DOHH2 (cell line): ENCODE data around the gene CORO1A.
A peak's percentile ranks its signal among the peaks of the same experiment; 100 is the strongest.

Experiments
- H3F3A ChIP-seq: fragments of 200-600 bp; sonication (generic), shearing (Covaris generic); 2 replicates; pipeline ENCODE4 v1.6.0; 2016; ENCODE audit warnings: antibody characterized with exemption, mild to moderate bottlenecking; ENCODE audit not compliant: control insufficient read depth, insufficient read depth
- H3K27ac ChIP-seq: fragments of 200-600 bp; sonication (generic); 2 replicates; pipeline ENCODE4 v1.5.1; 2014; ENCODE audit warnings: low read depth, mild to moderate bottlenecking, low read length, moderate library complexity
- H3K27me3 ChIP-seq: fragments of 200-600 bp; sonication (generic); 2 replicates; pipeline ENCODE4 v1.6.1; 2014; ENCODE audit warnings: mild to moderate bottlenecking, low read length, mixed read lengths; ENCODE audit not compliant: control insufficient read depth
- H3K36me3 ChIP-seq: fragments of 200-600 bp; sonication (generic); 2 replicates; pipeline ENCODE4 v1.6.1; 2014; ENCODE audit warnings: mild to moderate bottlenecking, low read length, moderate library complexity, mixed read lengths; ENCODE audit not compliant: control insufficient read depth
- H3K4me1 ChIP-seq: fragments of 200-600 bp; sonication (generic); 2 replicates; pipeline ENCODE4 v1.6.1; 2014; ENCODE audit warnings: mild to moderate bottlenecking, low read length, mixed read lengths; ENCODE audit not compliant: control insufficient read depth
- H3K4me2 ChIP-seq: fragments of 200-600 bp; sonication (generic); 2 replicates; pipeline ENCODE4 v1.6.0; 2014; ENCODE audit warnings: mild to moderate bottlenecking, low read length, moderate library complexity
- H3K4me3 ChIP-seq: fragments of 200-600 bp; sonication (generic); 2 replicates; pipeline ENCODE4 v1.5.1; 2014; ENCODE audit warnings: mild to moderate bottlenecking, low read length, mixed read lengths
- H3K79me2 ChIP-seq: fragments of 200-600 bp; sonication (generic); 2 replicates; pipeline ENCODE4 v1.6.1; 2014; ENCODE audit warnings: mild to moderate bottlenecking, low read length, mixed read lengths; ENCODE audit not compliant: control insufficient read depth
- H3K9me2 ChIP-seq: fragments of 200-600 bp; sonication (generic); replicated peaks from 2 replicates; pipeline ENCODE4 v1.6.1; 2014; ENCODE audit warnings: mild to moderate bottlenecking, low read length, mixed read lengths; ENCODE audit not compliant: control insufficient read depth
- H3K9me3 ChIP-seq: fragments of 200-600 bp; sonication (generic); 2 replicates; pipeline ENCODE4 v1.6.1; 2014; ENCODE audit warnings: antibody characterized with exemption, low read length, mixed read lengths; ENCODE audit not compliant: control insufficient read depth, insufficient read depth
- H4K20me1 ChIP-seq: fragments of 200-600 bp; sonication (generic); 2 replicates; pipeline ENCODE4 v1.6.0; 2014; ENCODE audit warnings: low read depth, mild to moderate bottlenecking, antibody characterized with exemption, low read length, moderate library complexity; ENCODE audit not compliant: control insufficient read depth, insufficient read depth
- EZH2phosphoT487 ChIP-seq: fragments of 200-600 bp; sonication (generic); IDR thresholded peaks from 2 replicates; pipeline ENCODE4 v1.6.1; 2017; ENCODE audit warnings: borderline replicate concordance, mild to moderate bottlenecking, antibody characterized with exemption, low read length, moderate library complexity, mixed read lengths
- TF ChIP-seq, protein P1 (sequence below): fragments of 200-600 bp; sonication (generic); IDR thresholded peaks from one replicate; pipeline ENCODE4 v1.5.1; 2014; ENCODE audit warnings: antibody characterized with exemption, mild to moderate bottlenecking, low read depth, low read length; ENCODE audit not compliant: poor library complexity, severe bottlenecking

Gene CORO1A

DNA sequence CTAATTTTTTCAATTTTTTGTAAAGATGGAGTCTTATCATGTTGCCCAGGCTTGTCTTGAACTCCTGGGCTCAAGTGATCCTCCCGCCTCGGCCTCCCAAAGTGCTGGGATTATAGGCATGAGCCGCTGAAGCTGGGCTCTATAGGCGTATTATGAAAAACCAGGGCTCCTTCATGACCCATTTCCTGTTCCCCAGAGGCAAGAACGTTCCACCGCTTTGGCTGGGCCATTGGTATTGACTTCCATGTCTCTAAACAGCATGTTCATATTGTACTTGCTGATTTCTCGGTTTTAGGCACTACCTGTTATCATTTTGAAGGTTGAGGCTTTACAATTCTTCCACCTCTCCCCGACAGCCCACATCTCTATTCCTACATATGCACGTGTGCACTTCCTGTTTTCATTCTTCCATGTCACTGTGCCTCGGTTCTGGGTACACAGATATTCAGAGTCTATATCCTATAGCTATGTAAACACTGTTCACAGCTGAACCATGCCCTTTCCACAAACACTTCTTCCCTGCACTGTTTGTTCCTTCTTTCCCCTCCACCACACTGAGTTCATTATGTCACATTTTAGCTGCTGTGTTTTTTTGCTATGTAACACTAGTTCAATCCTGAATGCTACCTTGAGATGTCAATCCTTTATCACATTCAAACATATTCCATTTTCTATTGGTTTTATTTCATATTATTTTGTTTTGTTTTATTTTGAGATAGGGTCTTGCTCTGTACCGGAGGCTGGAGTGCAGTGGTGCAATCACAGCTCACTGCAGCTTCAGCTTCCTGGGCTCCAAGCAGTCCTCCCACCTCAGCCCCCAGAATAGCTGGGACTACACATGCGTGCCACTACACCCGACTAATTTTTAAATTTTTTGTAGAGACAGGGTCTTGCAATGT, 43.6 kb upstream of the CORO1A start:
- Histone ChIP-seq H3K9me2 (no peaks in the 10 kb centered on the region), H3K27ac (no peak overlapping the region), H3F3A (0 out of 2 replicates have a peak, but pooled peaks cover 3% of the 10 kb centered on the region), H3K36me3 (no peaks in the 10 kb centered on the region), H3K4me1 (peaks cover 27% of the 10 kb centered on the region), H4K20me1 (no peaks in the 10 kb centered on the region), H3K27me3 (no peaks in the 10 kb centered on the region), H3K9me3 (no peaks in the 10 kb centered on the region), H3K4me3 (peak overlapping the region; percentile 13; the same call in 1 of the 2 replicates), H3K4me2 (peak overlapping the region; percentile 49), H3K79me2 (no peaks in the 10 kb centered on the region)
- TF ChIP-seq EZH2phosphoT487, result no peak
- TF ChIP-seq, protein P1, sequence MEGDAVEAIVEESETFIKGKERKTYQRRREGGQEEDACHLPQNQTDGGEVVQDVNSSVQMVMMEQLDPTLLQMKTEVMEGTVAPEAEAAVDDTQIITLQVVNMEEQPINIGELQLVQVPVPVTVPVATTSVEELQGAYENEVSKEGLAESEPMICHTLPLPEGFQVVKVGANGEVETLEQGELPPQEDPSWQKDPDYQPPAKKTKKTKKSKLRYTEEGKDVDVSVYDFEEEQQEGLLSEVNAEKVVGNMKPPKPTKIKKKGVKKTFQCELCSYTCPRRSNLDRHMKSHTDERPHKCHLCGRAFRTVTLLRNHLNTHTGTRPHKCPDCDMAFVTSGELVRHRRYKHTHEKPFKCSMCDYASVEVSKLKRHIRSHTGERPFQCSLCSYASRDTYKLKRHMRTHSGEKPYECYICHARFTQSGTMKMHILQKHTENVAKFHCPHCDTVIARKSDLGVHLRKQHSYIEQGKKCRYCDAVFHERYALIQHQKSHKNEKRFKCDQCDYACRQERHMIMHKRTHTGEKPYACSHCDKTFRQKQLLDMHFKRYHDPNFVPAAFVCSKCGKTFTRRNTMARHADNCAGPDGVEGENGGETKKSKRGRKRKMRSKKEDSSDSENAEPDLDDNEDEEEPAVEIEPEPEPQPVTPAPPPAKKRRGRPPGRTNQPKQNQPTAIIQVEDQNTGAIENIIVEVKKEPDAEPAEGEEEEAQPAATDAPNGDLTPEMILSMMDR, result no peak

DNA sequence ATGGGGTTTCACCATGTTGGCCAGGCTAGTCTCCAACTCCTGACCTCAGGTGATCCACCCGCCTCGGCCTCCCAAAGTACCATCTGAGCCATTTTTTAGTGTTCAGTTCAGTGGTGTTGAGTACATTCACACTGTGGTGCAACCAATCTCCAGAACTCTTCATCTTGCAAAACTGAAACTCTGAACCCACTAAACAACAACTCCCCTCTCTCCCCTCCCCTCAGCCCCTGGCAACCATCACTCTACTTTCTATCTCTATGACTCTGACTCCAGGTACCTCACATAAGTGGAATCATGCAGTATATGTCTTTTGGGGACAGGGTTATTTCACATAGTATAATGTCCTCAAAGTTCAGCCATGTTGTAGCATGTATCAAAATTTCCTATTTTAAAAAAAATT, 41.7 kb upstream of the CORO1A start:
- Histone ChIP-seq H3K4me3 (no peak overlapping the region), H3F3A (peaks cover 3% of the 10 kb centered on the region; the same call in 1 of the 2 replicates), H4K20me1 (no peaks in the 10 kb centered on the region), H3K9me2 (no peaks in the 10 kb centered on the region), H3K4me1 (peaks cover 18% of the 10 kb centered on the region), H3K36me3 (no peaks in the 10 kb centered on the region), H3K9me3 (no peaks in the 10 kb centered on the region), H3K79me2 (no peaks in the 10 kb centered on the region), H3K27me3 (no peaks in the 10 kb centered on the region), H3K4me2 (no peak overlapping the region), H3K27ac (no peak overlapping the region)
- TF ChIP-seq EZH2phosphoT487, result no peak
- TF ChIP-seq, protein P1, result no peak

DNA sequence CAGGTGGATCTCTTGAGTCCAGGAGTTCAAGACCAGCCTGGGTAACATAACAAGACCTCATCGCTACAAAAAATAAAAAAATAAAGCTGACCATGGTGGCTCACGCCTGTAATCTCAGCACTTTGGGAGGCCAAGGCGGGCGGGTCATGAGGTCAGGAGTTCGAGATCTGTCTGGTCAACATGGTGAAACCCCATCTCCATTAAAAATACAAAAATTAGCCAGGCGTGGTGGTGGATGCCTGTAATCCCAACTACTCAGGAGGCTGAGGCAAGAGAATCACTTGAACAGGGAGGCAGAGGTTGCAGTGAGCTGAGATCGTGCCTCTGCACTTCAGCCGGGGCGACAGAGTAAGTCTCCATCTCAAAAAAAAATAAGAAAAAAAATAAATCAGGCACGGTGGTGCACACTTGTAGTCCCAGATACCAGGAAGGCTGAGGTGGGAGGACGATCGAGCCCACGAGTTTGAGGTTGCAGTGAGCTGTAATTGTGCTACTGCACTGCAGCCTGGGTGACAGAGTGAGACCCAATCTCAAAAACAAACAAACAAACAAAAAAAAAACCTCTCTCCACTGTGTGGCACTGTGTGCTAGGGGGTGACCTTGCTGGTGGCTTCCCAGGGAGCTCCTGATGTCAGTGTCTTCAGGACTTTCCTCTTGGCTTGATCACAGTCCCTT, 40.6 kb upstream of the CORO1A start:
- H3K27me3 ChIP-seq, result no peaks in the 10 kb centered on the region
- peaks cover 18% of the 10 kb centered on the region for H3K4me1 ChIP-seq
- no peak overlapping the region for H3K4me2 ChIP-seq
- TF ChIP-seq EZH2phosphoT487, result no peak
- TF ChIP-seq, protein P1, result peak; percentile 53
- H3K79me2 ChIP-seq, result no peaks in the 10 kb centered on the region
- no peaks in the 10 kb centered on the region for H3K36me3 ChIP-seq
- H3K4me3 ChIP-seq, result no peak overlapping the region
- peaks cover 3% of the 10 kb centered on the region; the same call in 1 of the 2 replicates for H3F3A ChIP-seq
- no peak overlapping the region for H3K27ac ChIP-seq
- no peaks in the 10 kb centered on the region for H4K20me1 ChIP-seq
- no peaks in the 10 kb centered on the region for H3K9me3 ChIP-seq
- no peaks in the 10 kb centered on the region for H3K9me2 ChIP-seq
